ENCODE measurements around the gene GTF2H3. TPM values are rescaled to one million over a fixed set of nuclear protein-coding genes. Genes with fewer than 3 reads are reported as not detected.

Gene GTF2H3
- total and polyA plus RNA-seq, 12 donors: 4.0 to 18.3 (median 14.5) TPM

- H3K27me3 ChIP-seq: no peaks in the 10 kb centered on the region
- ATAC-seq (no peak), DNase-seq (no peak)
- H3K4me3 ChIP-seq: no peak overlapping the region
- no peaks in the 10 kb centered on the region for H3K4me1 ChIP-seq
- intact Hi-C loops (cut with DNase I): no loop called here
- H3K9me3 ChIP-seq: no peaks in the 10 kb centered on the region
- no peak for TF ChIP-seq CTCF (IDR thresholded peaks at IDR 0.05)
- 83 to 86% methylated on average over 4 of the region's 4 CpGs for WGBS, 2 donors
- peaks cover 0 to 92% (median 17%) of the 10 kb centered on the region in 9 donors for H3K36me3 ChIP-seq
- peak overlapping the region in 1 of 10 donors; percentile 11 for H3K27ac ChIP-seq
Observed at GRCh38 chr12:123696646-123697045, 63.0 kb downstream of the GTF2H3 start.

- Histone ChIP-seq H3K4me3 (no peak overlapping the region), H3K9me3 (no peaks in the 10 kb centered on the region), H3K27ac (no peak overlapping the region), H3K36me3 (peaks cover 0 to 61% (median 9%) of the 10 kb centered on the region in 9 donors), H3K27me3 (no peaks in the 10 kb centered on the region), H3K4me1 (no peaks in the 10 kb centered on the region)
- intact Hi-C loops (cut with DNase I): no loop called here
- ATAC-seq (no peak), DNase-seq (no peak)
- WGBS, 2 donors: 87 to 89% methylated on average over 3 of the region's 3 CpGs
- TF ChIP-seq CTCF (IDR thresholded peaks at IDR 0.05): no peak
Observed at GRCh38 chr12:123705935-123706334, 72.3 kb downstream of the GTF2H3 start.

GRCh38 chr12:123707466-123707865, 73.8 kb downstream of the GTF2H3 start:
- Histone ChIP-seq H3K4me3 (no peak overlapping the region), H3K4me1 (peaks cover 0 to 7% (median under 1%) of the 10 kb centered on the region in 9 donors), H3K27me3 (no peaks in the 10 kb centered on the region), H3K9me3 (no peaks in the 10 kb centered on the region), H3K36me3 (peaks cover 0 to 49% (median 5%) of the 10 kb centered on the region in 9 donors), H3K27ac (no peak overlapping the region)
- WGBS, 2 donors: 93 to 94% methylated on average over 4 of the region's 4 CpGs
- TF ChIP-seq CTCF (IDR thresholded peaks at IDR 0.05): no peak
- intact Hi-C loops (cut with DNase I): no loop called here
- DNase-seq (no peak), ATAC-seq (no peak)

Other genes with a start within 250 kb of the GTF2H3 start
- gene KMT5A, start 249.7 kb upstream of the GTF2H3 start, total RNA-seq: 10 to 100 TPM; 24.7 to 37.0 (median 30.2) TPM
- 10 to 100 TPM; 16.4 to 17.2 TPM for gene KMT5A, start 249.7 kb upstream of the GTF2H3 start, polyA plus RNA-seq
- 1 to 10 TPM; 1.5 to 3.5 (median 2.0) TPM for gene RILPL2, start 197.1 kb upstream of the GTF2H3 start, total RNA-seq
- gene RILPL2, start 197.1 kb upstream of the GTF2H3 start, polyA plus RNA-seq: 1 to 10 TPM; 2.8 to 3.2 TPM
- gene SNRNP35, start 175.7 kb upstream of the GTF2H3 start, total RNA-seq: 10 to 100 TPM; 18.0 to 32.4 (median 19.5) TPM
- gene SNRNP35, start 175.7 kb upstream of the GTF2H3 start, polyA plus RNA-seq: 100 to 1,000 TPM in 1 of 2 donors, 10 to 100 TPM in 1; 27.6 to 117 TPM
- gene RILPL1, start 100.1 kb upstream of the GTF2H3 start, total RNA-seq: 100 to 1,000 TPM in 3 of 10 donors, 10 to 100 TPM in 7; 71.4 to 132 (median 86.6) TPM
- 100 to 1,000 TPM in 1 of 2 donors, 10 to 100 TPM in 1; 78.7 to 106 TPM for gene RILPL1, start 100.1 kb upstream of the GTF2H3 start, polyA plus RNA-seq
- gene TMED2, start 49.3 kb upstream of the GTF2H3 start, total RNA-seq: 100 to 1,000 TPM; 133 to 244 (median 158) TPM
- 100 to 1,000 TPM in 1 of 2 donors, 10 to 100 TPM in 1; 22.2 to 141 TPM for gene TMED2, start 49.3 kb upstream of the GTF2H3 start, polyA plus RNA-seq
- 1 to 10 TPM; 3.2 to 8.8 (median 4.8) TPM for gene DDX55, start 31.7 kb upstream of the GTF2H3 start, total RNA-seq
- 10 to 100 TPM in 1 of 2 donors, 1 to 10 TPM in 1; 6.2 to 14.0 TPM for gene DDX55, start 31.7 kb upstream of the GTF2H3 start, polyA plus RNA-seq
- gene EIF2B1, start 143 bp upstream of the GTF2H3 start, total RNA-seq: 10 to 100 TPM; 26.3 to 36.4 (median 31.8) TPM
- 10 to 100 TPM; 21.2 to 25.5 TPM for gene EIF2B1, start 143 bp upstream of the GTF2H3 start, polyA plus RNA-seq
- 1 to 10 TPM; 2.3 to 6.3 (median 4.4) TPM for gene TCTN2, start 37.3 kb downstream of the GTF2H3 start, total RNA-seq
- gene TCTN2, start 37.3 kb downstream of the GTF2H3 start, polyA plus RNA-seq: 1 to 10 TPM; 1.9 to 2.8 TPM
- 10 to 100 TPM in 9 of 10 donors, 1 to 10 TPM in 1; 8.6 to 16.9 (median 11.6) TPM for gene ATP6V0A2, start 78.5 kb downstream of the GTF2H3 start, total RNA-seq
- gene ATP6V0A2, start 78.5 kb downstream of the GTF2H3 start, polyA plus RNA-seq: 1 to 10 TPM; 4.7 to 6.2 TPM
- under 1 TPM in 7 of 10 donors, not detected in 3; 0.05 to 0.60 (median 0.24) TPM for gene DNAH10, start 128.5 kb downstream of the GTF2H3 start, total RNA-seq
- gene DNAH10, start 128.5 kb downstream of the GTF2H3 start, polyA plus RNA-seq: under 1 TPM; 0.07 to 0.09 TPM

Measured in heart right ventricle (tissue), 16 donors.